OCI-LY7 (cell line): ENCODE data around the gene B4GALT4. TPM values are rescaled to one million over a fixed set of nuclear protein-coding genes. Genes with fewer than 3 reads are reported as not detected.

Experiments
- BruUV-seq: library from RNA; stranded (reverse); fragments of 400-500 nt; replicated peaks from 2 replicates; lab custom pipeline; 2021; lab: Mats Ljungman, UMichigan
- CTCF ChIA-PET: fragments of 300-600 bp; sonication (Branson Sonifier 250); formaldehyde crosslinking; loops from one replicate; lab custom pipeline; 2022; ENCODE audit warnings: antibody characterized with exemption; ENCODE audit not compliant: unreplicated experiment; lab: Charles Lee
- POLR2A ChIA-PET: fragments of 300-600 bp; sonication (Branson Sonifier 250); formaldehyde crosslinking; loops from one replicate; lab custom pipeline; 2022; ENCODE audit warnings: antibody characterized with exemption; lab: Charles Lee
- DNase-seq: peaks from one replicate; pipeline ENCODE4 v3.0.0-alpha.2; 2015; ENCODE audit warnings: low spot score
- H2AFZ ChIP-seq: fragments of 200-600 bp; sonication (generic), shearing (Covaris generic); 2 replicates; pipeline ENCODE4 v1.6.1; 2014; ENCODE audit warnings: mild to moderate bottlenecking, antibody characterized with exemption, low read length, moderate library complexity
- H3K27ac ChIP-seq: fragments of 200-600 bp; sonication (generic); 2 replicates; pipeline ENCODE4 v1.5.1; 2014; ENCODE audit warnings: mixed run types, low read depth, mild to moderate bottlenecking, moderate library complexity, low read length, inconsistent platforms; ENCODE audit not compliant: poor library complexity, severe bottlenecking
- H3K36me3 ChIP-seq: fragments of 200-600 bp; sonication (generic); 2 replicates; pipeline ENCODE4 v1.6.1; 2014; ENCODE audit warnings: mild to moderate bottlenecking, antibody characterized with exemption, low read length, moderate library complexity, mixed read lengths; ENCODE audit not compliant: insufficient read depth
- H3K4me1 ChIP-seq: fragments of 200-600 bp; sonication (generic); 2 replicates; pipeline ENCODE4 v1.5.1; 2014; ENCODE audit warnings: mild to moderate bottlenecking, low read length; ENCODE audit not compliant: insufficient read depth, poor library complexity, severe bottlenecking
- H3K4me2 ChIP-seq: fragments of 200-600 bp; sonication (generic); 2 replicates; pipeline ENCODE4 v1.6.1; 2014; ENCODE audit warnings: mild to moderate bottlenecking, low read length
- H3K4me3 ChIP-seq: fragments of 200-600 bp; sonication (generic); 2 replicates; pipeline ENCODE4 v1.5.1; 2014; ENCODE audit warnings: mild to moderate bottlenecking, low read depth, low read length; ENCODE audit not compliant: poor library complexity, severe bottlenecking
- H3K79me2 ChIP-seq: fragments of 200-600 bp; sonication (generic); 2 replicates; pipeline ENCODE4 v1.6.1; 2016; ENCODE audit warnings: low read depth, mild to moderate bottlenecking, low read length, moderate library complexity, mixed read lengths; ENCODE audit not compliant: insufficient read depth
- H3K9me2 ChIP-seq: fragments of 200-600 bp; sonication (generic); 2 replicates; pipeline ENCODE4 v1.6.1; 2016; ENCODE audit warnings: mild to moderate bottlenecking, low read length, mixed read lengths; ENCODE audit not compliant: insufficient read depth
- H3K9me3 ChIP-seq: fragments of 200-600 bp; sonication (generic); 2 replicates; pipeline ENCODE4 v1.6.1; 2014; ENCODE audit warnings: mild to moderate bottlenecking, mixed run types, low read length, mixed read lengths
- H4K20me1 ChIP-seq: fragments of 200-600 bp; sonication (generic); 2 replicates; pipeline ENCODE4 v1.6.1; 2014; ENCODE audit warnings: mild to moderate bottlenecking, antibody characterized with exemption, low read length, moderate library complexity, mixed read lengths; ENCODE audit not compliant: insufficient read depth
- CTCF ChIP-seq: fragments of 200-600 bp; sonication (generic); conservative IDR thresholded peaks from 2 replicates; pipeline ENCODE4 v1.5.1; 2014; ENCODE audit warnings: mild to moderate bottlenecking, antibody characterized with exemption, low read length, moderate library complexity, mixed read lengths
- EZH2phosphoT487 ChIP-seq: fragments of 200-600 bp; sonication (generic); IDR thresholded peaks from 2 replicates; pipeline ENCODE4 v1.6.1; 2018; ENCODE audit warnings: low read depth, borderline replicate concordance, mild to moderate bottlenecking, mixed run types, antibody characterized with exemption, low read length, moderate library complexity, mixed read lengths
- intact Hi-C: fragments of 100-400 bp; cut with micrococcal nuclease; formaldehyde crosslinking; loops from one replicate; pipeline ENCODE4 v1.10.0; 2022; ENCODE audit not compliant: unreplicated experiment
- total RNA-seq, 2 experiments: library from RNA; depleted of rRNA in 1 of 2; stranded (reverse); fragments of >200 nt in 1 of 2; shearing (Covaris generic) in 1 of 2; gene quantifications; 2 replicates each; pipeline ENCODE4 v1.2.3, GENCODE V29; 2014 to 2022

The B4GALT4 gene
- total RNA-seq, 2 experiments from 2014 or later, result 16.6 to 17.3 TPM

DNA sequence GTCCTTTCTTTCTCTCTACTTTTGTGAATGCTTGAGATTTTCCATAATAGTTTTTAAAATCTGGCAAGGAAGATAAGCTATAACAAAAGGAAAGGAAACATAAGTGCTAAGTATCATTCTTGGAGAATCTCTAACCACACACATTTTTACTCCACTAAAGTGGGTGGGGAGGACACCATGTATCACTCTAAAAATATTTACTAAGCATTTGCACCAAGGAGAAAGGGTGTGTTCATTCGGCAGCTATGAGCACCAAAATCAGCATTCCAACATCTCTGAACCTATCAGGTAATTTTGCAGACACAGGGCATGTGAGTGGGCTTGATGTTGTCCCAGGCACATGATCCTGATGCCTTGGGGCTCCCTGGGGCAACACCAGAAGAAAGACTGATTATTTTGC lies 5.5 kb downstream of the B4GALT4 start:
- CTCF ChIA-PET, result no interaction called here
- intact Hi-C loops, result no loop called here
- Histone ChIP-seq H3K79me2 (peaks cover 26% of the 10 kb centered on the region; the same call in 1 of the 2 replicates), H3K4me3 (no peak overlapping the region), H3K4me2 (no peak overlapping the region), H2AFZ (no peak overlapping the region), H3K4me1 (peaks cover 5% of the 10 kb centered on the region), H3K9me3 (no peaks in the 10 kb centered on the region), H4K20me1 (no peaks in the 10 kb centered on the region), H3K9me2 (no peaks in the 10 kb centered on the region), H3K27ac (no peak overlapping the region), H3K36me3 (peaks cover 65% of the 10 kb centered on the region)
- no peak for DNase-seq
- no TSS peak for BruUV-seq
- POLR2A ChIA-PET, result interaction anchor here (0.6 kb wide), 1 partner anchor 92 kb away, joined by 3 read pairs; no protein-coding TSS in a partner anchor
- no peak for TF ChIP-seq CTCF
- no peak for TF ChIP-seq EZH2phosphoT487

DNA sequence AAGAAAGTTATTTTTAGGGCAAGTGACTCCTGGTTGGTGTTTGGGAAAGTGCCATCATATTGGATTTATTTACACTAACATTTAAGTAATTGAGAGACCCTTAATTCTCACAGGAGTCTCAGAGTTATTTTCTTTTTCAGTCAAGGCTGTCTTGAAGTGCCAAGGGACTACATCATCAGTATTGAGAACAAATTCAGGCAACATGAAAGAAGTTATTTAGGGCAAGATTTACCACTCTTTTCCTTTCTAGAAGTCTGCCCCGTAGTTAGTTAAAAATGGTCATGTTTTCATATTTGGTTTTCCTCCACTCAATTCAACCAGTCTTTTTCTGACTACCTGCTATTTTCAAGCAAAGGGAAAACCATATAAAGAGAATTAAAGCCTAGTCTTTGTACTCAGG lies 6.1 kb downstream of the B4GALT4 start:
- H3K4me3 ChIP-seq, result no peak overlapping the region
- ChIA-PET CTCF (no interaction called here), POLR2A (no interaction called here)
- no peaks in the 10 kb centered on the region for H3K9me2 ChIP-seq
- peaks cover 5% of the 10 kb centered on the region for H3K4me1 ChIP-seq
- no peak for DNase-seq
- no peak overlapping the region for H3K4me2 ChIP-seq
- H4K20me1 ChIP-seq, result no peaks in the 10 kb centered on the region
- intact Hi-C loops, result no loop called here
- peaks cover 21% of the 10 kb centered on the region; the same call in 1 of the 2 replicates for H3K79me2 ChIP-seq
- H3K27ac ChIP-seq, result no peak overlapping the region
- no peaks in the 10 kb centered on the region for H3K9me3 ChIP-seq
- peaks cover 70% of the 10 kb centered on the region for H3K36me3 ChIP-seq
- no peak overlapping the region for H2AFZ ChIP-seq
- BruUV-seq, result no TSS peak
- TF ChIP-seq EZH2phosphoT487 (no peak), CTCF (no peak)

DNA sequence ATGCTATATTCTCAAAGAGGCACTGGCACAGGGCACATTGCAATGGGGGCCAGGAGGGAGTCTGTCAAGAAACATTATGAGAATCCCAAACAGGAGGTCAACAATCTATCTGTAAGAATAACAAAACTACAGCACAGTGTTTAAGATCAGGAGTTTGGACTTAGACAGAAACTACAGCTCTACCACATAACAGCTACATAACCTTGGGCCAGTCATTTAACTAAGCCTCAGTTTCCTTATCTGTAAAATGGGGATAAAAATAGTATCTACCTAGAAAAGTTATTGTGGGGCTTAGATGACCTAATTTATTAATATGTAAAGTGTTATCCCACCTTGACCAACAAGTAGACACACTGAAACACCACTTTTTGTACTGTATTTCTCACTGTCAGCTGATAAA lies 9.9 kb downstream of the B4GALT4 start:
- no TSS peak for BruUV-seq
- H3K79me2 ChIP-seq, result no peaks in the 10 kb centered on the region
- CTCF ChIA-PET, result interaction anchor here (0.6 to 1.0 kb wide), 2 partner anchors 10 to 863 kb away, joined by 3 read pairs; partner anchors contain the start of gene B4GALT4
- peaks cover 92% of the 10 kb centered on the region for H3K36me3 ChIP-seq
- intact Hi-C loops, result no loop called here
- H4K20me1 ChIP-seq, result no peaks in the 10 kb centered on the region
- no peaks in the 10 kb centered on the region for H3K9me3 ChIP-seq
- H3K27ac ChIP-seq, result no peak overlapping the region
- H3K4me1 ChIP-seq, result no peaks in the 10 kb centered on the region
- H3K4me3 ChIP-seq, result no peak overlapping the region
- POLR2A ChIA-PET, result interaction anchor here (0.6 kb wide), 1 partner anchor 11 kb away, joined by 3 read pairs; the partner anchor contains the start of gene B4GALT4
- no peaks in the 10 kb centered on the region for H3K9me2 ChIP-seq
- no peak overlapping the region for H3K4me2 ChIP-seq
- TF ChIP-seq CTCF (no peak), EZH2phosphoT487 (no peak)
- no peak overlapping the region for H2AFZ ChIP-seq
- no peak for DNase-seq
